Articular chondrocyte of knee joint (primary cell): ENCODE measurements around the gene TET2. TPM values are rescaled to one million over a fixed set of nuclear protein-coding genes. Genes with fewer than 3 reads are reported as not detected.

ENCODE experiments used
- small RNA-seq: library from RNA; depleted of rRNA; stranded (forward); fragments of <200 nt; gene quantifications from one replicate; pipeline ENCODE3, GENCODE V24; 2012
- total RNA-seq: library from RNA; depleted of rRNA; stranded (reverse); fragments of >200 nt; gene quantifications from 2 replicates; pipeline ENCODE4 v1.2.3, GENCODE V29; 2012

The TET2 gene
- total RNA-seq = 18.1 and 18.2 TPM in 2 replicates

DNA sequence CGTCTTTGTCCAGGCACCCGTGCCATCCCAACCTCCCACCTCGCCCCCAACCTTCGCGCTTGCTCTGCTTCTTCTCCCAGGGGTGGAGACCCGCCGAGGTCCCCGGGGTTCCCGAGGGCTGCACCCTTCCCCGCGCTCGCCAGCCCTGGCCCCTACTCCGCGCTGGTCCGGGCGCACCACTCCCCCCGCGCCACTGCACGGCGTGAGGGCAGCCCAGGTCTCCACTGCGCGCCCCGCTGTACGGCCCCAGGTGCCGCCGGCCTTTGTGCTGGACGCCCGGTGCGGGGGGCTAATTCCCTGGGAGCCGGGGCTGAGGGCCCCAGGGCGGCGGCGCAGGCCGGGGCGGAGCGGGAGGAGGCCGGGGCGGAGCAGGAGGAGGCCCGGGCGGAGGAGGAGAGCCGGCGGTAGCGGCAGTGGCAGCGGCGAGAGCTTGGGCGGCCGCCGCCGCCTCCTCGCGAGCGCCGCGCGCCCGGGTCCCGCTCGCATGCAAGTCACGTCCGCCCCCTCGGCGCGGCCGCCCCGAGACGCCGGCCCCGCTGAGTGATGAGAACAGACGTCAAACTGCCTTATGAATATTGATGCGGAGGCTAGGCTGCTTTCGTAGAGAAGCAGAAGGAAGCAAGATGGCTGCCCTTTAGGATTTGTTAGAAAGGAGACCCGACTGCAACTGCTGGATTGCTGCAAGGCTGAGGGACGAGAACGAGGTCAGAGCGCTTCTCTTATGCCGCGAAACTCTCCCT lies at the start of gene TET2:
Gene TET2, plus strand, starts transcription at position 601 of the 740 bp plus-strand sequence. CDS start 87,067 bp downstream, outside the sequence.

Small RNAs within 50 kb of the gene (small RNA-seq; reads per million reads assigned to genes)
- gene RF00322 = not detected
- gene RN7SL89P = not detected
